Hepatocyte (in vitro differentiated cells): ENCODE results near the gene LRRC37A2.
"Not testable (repeated sequence)": the region's sequence is repeated elsewhere in the genome, so short reads cannot be mapped to it uniquely, and the experiment has no call there.

Experiments
- CTCF ChIP-seq: fragments of 200-600 bp; sonication (generic); IDR thresholded peaks from 2 replicates; pipeline ENCODE4 v1.5.1; 2016; ENCODE audit warnings: antibody characterized with exemption, mild to moderate bottlenecking; ENCODE audit not compliant: poor library complexity
- EZH2 ChIP-seq: fragments of 200-600 bp; sonication (generic); IDR thresholded peaks from 2 replicates; pipeline ENCODE4 v1.6.1; 2016; ENCODE audit warnings: antibody characterized with exemption, mild to moderate bottlenecking, borderline replicate concordance

GRCh38 chr17:46603125-46603524 lies 90.9 kb downstream of the LRRC37A2 start:
- not testable (repeated sequence) for TF ChIP-seq CTCF, EZH2
